CD14-positive monocyte (primary cell): ENCODE results near the gene AP4M1. TPM values are rescaled to one million over a fixed set of nuclear protein-coding genes. Genes with fewer than 3 reads are reported as not detected.
"Not testable (repeated sequence)": the region's sequence is repeated elsewhere in the genome, so short reads cannot be mapped to it uniquely, and the experiment has no call there.

ENCODE experiments used
- DNase-seq, 3 donors: peaks; one replicate each; pipeline ENCODE4 v3.0.0-alpha.2; 2011 to 2022
- H2AFZ ChIP-seq: 2 replicates; pipeline ENCODE4 v1.6.0; 2012; ENCODE audit warnings: mild to moderate bottlenecking, low read depth, low read length, inconsistent platforms; ENCODE audit not compliant: insufficient read depth, poor library complexity, severe bottlenecking
- H3K27ac ChIP-seq, 2 donors: 1 replicate in 1 of 2; 2 replicates in 1 of 2; pipeline ENCODE4 v1.5.1; 2012 to 2013; ENCODE audit warnings: low read length in 2 of 2, control low read depth in 1 of 2, inconsistent platforms in 1 of 2, low read depth in 1 of 2, mild to moderate bottlenecking in 1 of 2
- H3K27me3 ChIP-seq, 2 donors: one replicate each; pipeline versions ENCODE4 v1.6.0 to v1.6.1; 2011 to 2013; ENCODE audit warnings: low read length in 2 of 2; ENCODE audit not compliant: control insufficient read depth in 2 of 2, insufficient read depth in 2 of 2
- H3K36me3 ChIP-seq, 2 donors: replicated peaks in 1 of 2; 1 replicate in 1 of 2; 2 replicates in 1 of 2; pipeline versions ENCODE4 v1.5.1 to v1.6.1; 2012 to 2013; ENCODE audit warnings: low read length in 2 of 2, control low read depth in 1 of 2, inconsistent platforms in 1 of 2, mild to moderate bottlenecking in 1 of 2; ENCODE audit not compliant: insufficient read depth in 2 of 2, control insufficient read depth in 1 of 2
- H3K4me1 ChIP-seq, 2 donors: 1 replicate in 1 of 2; 2 replicates in 1 of 2; pipeline versions ENCODE4 v1.5.1 to v1.6.1; 2012 to 2013; ENCODE audit warnings: low read length in 2 of 2, control low read depth in 1 of 2, inconsistent platforms in 1 of 2, mild to moderate bottlenecking in 1 of 2, moderate library complexity in 1 of 2; ENCODE audit not compliant: insufficient read depth in 2 of 2, control insufficient read depth in 1 of 2
- H3K4me2 ChIP-seq: replicated peaks from 2 replicates; pipeline ENCODE3; 2012; ENCODE audit warnings: low read length, moderate library complexity, mild to moderate bottlenecking; ENCODE audit not compliant: poor library complexity, severe bottlenecking; ENCODE audit errors: extremely low read depth
- H3K4me3 ChIP-seq, 3 experiments: fragments of 200-600 bp in 1 of 3; sonication (generic) in 1 of 3; replicated peaks in 1 of 3; 1 replicate in 2 of 3; 2 replicates in 1 of 3; pipeline ENCODE4 v1.5.1; 2011 to 2013; ENCODE audit warnings: low read length in 3 of 3, mild to moderate bottlenecking in 3 of 3, control low read depth in 2 of 3, low read depth in 2 of 3, inconsistent platforms in 1 of 3, moderate library complexity in 1 of 3
- H3K79me2 ChIP-seq: 2 replicates; pipeline ENCODE4 v1.6.0; 2012; ENCODE audit warnings: mild to moderate bottlenecking, control low read depth, inconsistent platforms, low read length, moderate library complexity; ENCODE audit not compliant: insufficient read depth
- H3K9ac ChIP-seq: 2 replicates; pipeline ENCODE4 v1.6.0; 2017; ENCODE audit warnings: low read length, mild to moderate bottlenecking; ENCODE audit not compliant: insufficient read depth, poor library complexity, severe bottlenecking
- H3K9me3 ChIP-seq, 2 donors: replicated peaks in 1 of 2; 1 replicate in 1 of 2; 2 replicates in 1 of 2; pipeline versions ENCODE4 v1.5.1 to v1.6.1; 2012 to 2013; ENCODE audit warnings: low read length in 2 of 2, control low read depth in 1 of 2; ENCODE audit not compliant: control insufficient read depth in 1 of 2, insufficient read depth in 1 of 2
- H4K20me1 ChIP-seq: 2 replicates; pipeline ENCODE4 v1.6.0; 2012; ENCODE audit warnings: mild to moderate bottlenecking, low read length, control low read depth, moderate library complexity; ENCODE audit not compliant: insufficient read depth
- H3K27ac Mint-ChIP-seq, 7 donors: one replicate each; pipeline ENCODE4 v1.8.0; 2020; ENCODE audit warnings: mild to moderate bottlenecking in 7 of 7, mixed read lengths in 7 of 7, moderate library complexity in 6 of 7, inconsistent platforms in 2 of 7
- H3K27me3 Mint-ChIP-seq, 3 donors: one replicate each; pipeline ENCODE4 v1.8.0; 2021 to 2022; ENCODE audit warnings: low read depth in 3 of 3, mild to moderate bottlenecking in 3 of 3, mixed read lengths in 3 of 3, moderate library complexity in 3 of 3, inconsistent platforms in 1 of 3
- H3K36me3 Mint-ChIP-seq, 2 donors: one replicate each; pipeline ENCODE4 v1.8.0; 2020; ENCODE audit warnings: mixed read lengths in 2 of 2, inconsistent platforms in 1 of 2, mild to moderate bottlenecking in 1 of 2
- H3K4me1 Mint-ChIP-seq: one replicate; pipeline ENCODE4 v1.8.0; 2020; ENCODE audit warnings: mild to moderate bottlenecking, mixed read lengths
- H3K4me3 Mint-ChIP-seq, 2 donors: one replicate each; pipeline ENCODE4 v1.8.0; 2020; ENCODE audit warnings: mild to moderate bottlenecking in 2 of 2, mixed read lengths in 2 of 2, moderate library complexity in 1 of 2
- H3K9me3 Mint-ChIP-seq, 7 donors: one replicate each; pipeline ENCODE4 v1.8.0; 2020 to 2022; ENCODE audit warnings: mixed read lengths in 7 of 7, mild to moderate bottlenecking in 6 of 7, moderate library complexity in 6 of 7, inconsistent platforms in 2 of 7
- WGBS: methylation state at CpG from one replicate; pipeline ENCODE4 v1.1.5; 2013; ENCODE audit warnings: missing lambda C conversion rate; ENCODE audit not compliant: insufficient coverage; 5-methylcytosine and 5-hydroxymethylcytosine counted together
- intact Hi-C, 2 donors: fragments of 100-400 bp; cut with micrococcal nuclease; formaldehyde crosslinking; loops; one replicate each; pipeline versions ENCODE4 v1.15.0 to v1.15.1; 2023
- polyA plus RNA-seq, 3 donors: library from polyadenylated mRNA; depleted of rRNA in 1 of 3; unstranded in 2 of 3; stranded (reverse) in 1 of 3; fragments of 300-500 nt in 2 of 3; fragments of >200 nt in 1 of 3; fragmentation: Illumina TruSeq in 2 of 3; gene quantifications; 1 replicate in 2 of 3; 2 replicates in 1 of 3; pipeline ENCODE4 v1.2.3, GENCODE V29; 2012 to 2021
- TF ChIP-seq, protein P1 (sequence below): fragments of 200-600 bp; IDR thresholded peaks from one replicate; pipeline ENCODE4 v1.8.0; 2022; ENCODE audit warnings: antibody characterized with exemption, mild to moderate bottlenecking

Gene AP4M1
- polyA plus RNA-seq, 3 donors = 10.5 to 13.1 (median 12.6) TPM

DNA sequence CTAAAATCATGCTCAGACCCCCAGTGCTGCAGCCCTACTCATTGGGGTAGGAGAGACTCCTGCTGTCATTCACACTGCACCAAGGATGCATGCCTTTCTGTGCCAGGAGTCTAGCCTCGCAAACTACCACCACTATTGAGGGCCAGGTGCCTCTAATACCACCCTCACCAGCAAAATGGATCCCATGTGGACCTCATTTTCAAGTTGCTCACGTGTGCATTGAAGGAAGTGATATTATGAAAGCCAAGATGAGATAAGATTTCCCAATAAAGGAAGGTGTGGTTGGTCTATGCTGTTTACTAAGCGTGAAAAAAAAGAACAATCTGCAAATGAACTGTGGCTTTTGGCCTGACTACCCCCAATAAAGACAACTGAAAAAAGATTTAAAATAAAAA lies 40.1 kb downstream of the AP4M1 start:
- no CpG with 5 or more reads among the region's 3 CpGs for WGBS
- Mint-ChIP-seq H3K4me3 (peak overlapping the region in 1 of 2 donors; percentile 81), H3K9me3 (peaks cover 0 to 3% (median 0%) of the 10 kb centered on the region in 7 donors), H3K36me3 (no peaks in the 10 kb centered on the region), H3K27me3 (peaks cover 0 to 10% (median 2%) of the 10 kb centered on the region in 3 donors), H3K27ac (peak overlapping the region in 6 of 7 donors; percentile 62 to 84 (median 74)), H3K4me1 (peaks cover 27% of the 10 kb centered on the region)
- Histone ChIP-seq H3K4me3 (peak overlapping the region in 1 of 3 experiments; percentile 19), H3K4me1 (peaks cover 23 to 28% of the 10 kb centered on the region in 2 donors), H3K9ac (no peak overlapping the region), H3K79me2 (no peaks in the 10 kb centered on the region), H3K4me2 (peak overlapping the region; percentile 6), H3K27ac (peak overlapping the region in 1 of 2 donors; percentile 42), H2AFZ (peak overlapping the region; percentile 61), H3K27me3 (no peaks in the 10 kb centered on the region), H3K9me3 (no peaks in the 10 kb centered on the region), H4K20me1 (no peaks in the 10 kb centered on the region), H3K36me3 (no peaks in the 10 kb centered on the region)
- intact Hi-C loops = loop anchor here in 1 of 2 donors (10.0 kb wide), 1 partner anchor 213 kb away; the partner anchor contains the start of gene PILRB
- TF ChIP-seq, protein P1, sequence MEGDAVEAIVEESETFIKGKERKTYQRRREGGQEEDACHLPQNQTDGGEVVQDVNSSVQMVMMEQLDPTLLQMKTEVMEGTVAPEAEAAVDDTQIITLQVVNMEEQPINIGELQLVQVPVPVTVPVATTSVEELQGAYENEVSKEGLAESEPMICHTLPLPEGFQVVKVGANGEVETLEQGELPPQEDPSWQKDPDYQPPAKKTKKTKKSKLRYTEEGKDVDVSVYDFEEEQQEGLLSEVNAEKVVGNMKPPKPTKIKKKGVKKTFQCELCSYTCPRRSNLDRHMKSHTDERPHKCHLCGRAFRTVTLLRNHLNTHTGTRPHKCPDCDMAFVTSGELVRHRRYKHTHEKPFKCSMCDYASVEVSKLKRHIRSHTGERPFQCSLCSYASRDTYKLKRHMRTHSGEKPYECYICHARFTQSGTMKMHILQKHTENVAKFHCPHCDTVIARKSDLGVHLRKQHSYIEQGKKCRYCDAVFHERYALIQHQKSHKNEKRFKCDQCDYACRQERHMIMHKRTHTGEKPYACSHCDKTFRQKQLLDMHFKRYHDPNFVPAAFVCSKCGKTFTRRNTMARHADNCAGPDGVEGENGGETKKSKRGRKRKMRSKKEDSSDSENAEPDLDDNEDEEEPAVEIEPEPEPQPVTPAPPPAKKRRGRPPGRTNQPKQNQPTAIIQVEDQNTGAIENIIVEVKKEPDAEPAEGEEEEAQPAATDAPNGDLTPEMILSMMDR = no peak
- DNase-seq = peak in 1 of 3 donors; percentile 50

DNA sequence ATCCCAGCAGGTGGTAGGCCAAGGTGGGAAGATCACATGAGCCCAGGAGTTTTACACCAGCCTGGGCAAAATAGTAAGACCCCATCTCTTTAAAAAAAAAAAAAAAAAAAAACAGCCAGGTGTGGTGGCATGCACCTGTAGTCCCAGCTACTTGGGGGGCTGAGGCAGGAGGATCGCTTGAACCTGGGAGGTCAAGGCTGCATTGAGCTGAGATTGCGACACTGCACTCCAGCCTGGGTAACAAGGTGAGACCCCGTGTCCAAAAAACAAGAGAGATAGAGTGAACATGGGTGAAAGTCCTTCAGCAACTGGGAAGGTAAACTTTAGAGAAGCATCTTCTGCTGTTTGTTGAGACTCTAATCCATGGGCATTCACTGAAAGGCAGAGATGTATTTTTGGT lies 41.0 kb downstream of the AP4M1 start:
- Histone ChIP-seq H3K4me2 (no peak overlapping the region), H2AFZ (no peak overlapping the region), H3K27ac (no peak overlapping the region), H4K20me1 (no peaks in the 10 kb centered on the region), H3K36me3 (no peaks in the 10 kb centered on the region), H3K9me3 (no peaks in the 10 kb centered on the region), H3K4me1 (peaks cover 23 to 28% of the 10 kb centered on the region in 2 donors), H3K27me3 (no peaks in the 10 kb centered on the region), H3K9ac (no peak overlapping the region), H3K4me3 (no peak overlapping the region), H3K79me2 (no peaks in the 10 kb centered on the region)
- H3K27me3 Mint-ChIP-seq = peaks cover 0 to 10% (median 2%) of the 10 kb centered on the region in 3 donors
- intact Hi-C loops = loop anchor here in 1 of 2 donors (10.0 kb wide), 1 partner anchor 212 kb away; the partner anchor contains the start of gene PILRB
- no peak overlapping the region for H3K4me3 Mint-ChIP-seq
- H3K9me3 Mint-ChIP-seq = peaks cover 0 to 3% (median 0%) of the 10 kb centered on the region in 7 donors
- H3K36me3 Mint-ChIP-seq = no peaks in the 10 kb centered on the region
- H3K4me1 Mint-ChIP-seq = peaks cover 32% of the 10 kb centered on the region
- no peak for DNase-seq
- 100% methylated on average over 2 of the region's 3 CpGs for WGBS
- TF ChIP-seq, protein P1 = no peak
- peak overlapping the region in 1 of 7 donors; percentile 28 for H3K27ac Mint-ChIP-seq

DNA sequence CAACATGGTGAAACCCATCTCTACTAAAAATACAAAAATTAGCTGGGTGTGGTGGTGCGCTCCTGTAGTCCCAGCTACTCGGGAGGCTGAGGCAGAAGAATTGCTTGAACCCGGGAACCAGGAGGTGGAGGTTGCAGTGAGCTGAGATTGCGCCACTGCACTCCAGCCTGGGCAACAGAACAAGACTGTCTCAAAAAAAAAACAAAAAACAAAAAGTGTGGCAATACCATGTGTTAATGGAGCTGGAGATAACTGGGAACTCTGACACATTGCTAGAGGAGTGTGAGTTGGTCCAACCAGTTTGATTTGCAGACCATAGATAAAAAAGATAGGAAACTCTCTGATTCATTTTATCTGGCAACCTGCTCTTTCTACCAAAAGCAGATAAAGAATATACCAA lies 44.9 kb downstream of the AP4M1 start:
- H3K9me3 ChIP-seq, H3K4me2 ChIP-seq, H3K4me3 ChIP-seq, H3K27me3 Mint-ChIP-seq, H4K20me1 ChIP-seq, H2AFZ ChIP-seq, H3K36me3 ChIP-seq, H3K9me3 Mint-ChIP-seq, H3K9ac ChIP-seq, H3K27ac ChIP-seq, H3K27me3 ChIP-seq: not testable (repeated sequence)
- H3K36me3 Mint-ChIP-seq = peaks cover 6 to 12% of the 10 kb centered on the region in 2 donors
- H3K4me1 Mint-ChIP-seq = peaks cover 48% of the 10 kb centered on the region
- Histone ChIP-seq H3K4me1 (peaks cover 44 to 55% of the 10 kb centered on the region in 2 donors), H3K79me2 (peaks cover 31% of the 10 kb centered on the region)
- intact Hi-C loops = loop anchor here in 1 of 2 donors (10.0 kb wide), 1 partner anchor 208 kb away; the partner anchor contains the start of gene PILRB
- DNase-seq = peak in 2 of 3 donors; percentile 39 to 42
- H3K27ac Mint-ChIP-seq = peak overlapping the region in 5 of 7 donors; percentile 20 to 49 (median 37)
- H3K4me3 Mint-ChIP-seq = peak overlapping the region in 1 of 2 donors; percentile 16
- WGBS = no CpG with 5 or more reads among the region's 4 CpGs
